Astrocyte (in vitro differentiated cells and primary cell): Measurements from ENCODE around the gene CFH. TPM values are rescaled to one million over a fixed set of nuclear protein-coding genes. Genes with fewer than 3 reads are reported as not detected.
"Not testable (repeated sequence)": the region's sequence is repeated elsewhere in the genome, so short reads cannot be mapped to it uniquely, and the experiment has no call there.

ENCODE experiments used
- DNase-seq: peaks from one replicate; pipeline ENCODE4 v3.0.0-alpha.2; 2010; ENCODE audit warnings: low read depth
- FAIRE-seq: peaks from 2 replicates; lab custom pipeline; 2011; peaks lifted over from hg19 to GRCh38; lab: Jason Lieb, UNC
- H2AFZ ChIP-seq: 2 replicates; pipeline ENCODE4 v1.6.0; 2012; ENCODE audit warnings: low read depth, low read length, inconsistent platforms
- H3K27ac ChIP-seq: 2 replicates; pipeline ENCODE4 v1.5.1; 2011; ENCODE audit warnings: low read depth, low read length, inconsistent platforms
- H3K27me3 ChIP-seq: 2 replicates; pipeline ENCODE4 v1.6.0; 2011; ENCODE audit warnings: low read length, inconsistent platforms; ENCODE audit not compliant: insufficient read depth
- H3K36me3 ChIP-seq: 2 replicates; pipeline ENCODE4 v1.5.1; 2011; ENCODE audit warnings: low read length, inconsistent platforms; ENCODE audit not compliant: insufficient read depth
- H3K4me1 ChIP-seq: 2 replicates; pipeline ENCODE4 v1.5.1; 2011; ENCODE audit warnings: low read length, inconsistent platforms; ENCODE audit not compliant: insufficient read depth
- H3K4me2 ChIP-seq: 2 replicates; pipeline ENCODE4 v1.6.0; 2012; ENCODE audit warnings: low read length, inconsistent platforms
- H3K4me3 ChIP-seq: 2 replicates; pipeline ENCODE4 v1.5.1; 2011; ENCODE audit warnings: low read depth, mild to moderate bottlenecking, low read length, inconsistent platforms; ENCODE audit not compliant: insufficient read depth
- H3K79me2 ChIP-seq: 2 replicates; pipeline ENCODE4 v1.6.0; 2012; ENCODE audit warnings: mild to moderate bottlenecking, low read length, inconsistent platforms; ENCODE audit not compliant: insufficient read depth
- H3K9ac ChIP-seq: 2 replicates; pipeline ENCODE4 v1.6.0; 2012; ENCODE audit warnings: mild to moderate bottlenecking, low read length, inconsistent platforms
- H3K9me3 ChIP-seq: 2 replicates; pipeline ENCODE4 v1.5.1; 2012; ENCODE audit warnings: low read depth, mild to moderate bottlenecking, low read length, inconsistent platforms; ENCODE audit not compliant: insufficient read depth
- H4K20me1 ChIP-seq: 2 replicates; pipeline ENCODE4 v1.6.0; 2012; ENCODE audit warnings: low read length, inconsistent platforms; ENCODE audit not compliant: insufficient read depth
- H3K27ac Mint-ChIP-seq: one replicate; pipeline ENCODE4 v1.8.0; 2021; ENCODE audit warnings: mild to moderate bottlenecking, mixed read lengths; ENCODE audit not compliant: unreplicated experiment
- H3K27me3 Mint-ChIP-seq: one replicate; pipeline ENCODE4 v1.8.0; 2021; ENCODE audit warnings: low read depth, mixed read lengths; ENCODE audit not compliant: unreplicated experiment
- H3K36me3 Mint-ChIP-seq: one replicate; pipeline ENCODE4 v1.8.0; 2021; ENCODE audit warnings: low read depth, mixed read lengths; ENCODE audit not compliant: unreplicated experiment
- H3K4me1 Mint-ChIP-seq: one replicate; pipeline ENCODE4 v1.8.0; 2021; ENCODE audit warnings: low read depth, mixed read lengths; ENCODE audit not compliant: unreplicated experiment
- H3K4me3 Mint-ChIP-seq: one replicate; pipeline ENCODE4 v1.8.0; 2021; ENCODE audit warnings: mild to moderate bottlenecking, moderate library complexity, mixed read lengths; ENCODE audit not compliant: unreplicated experiment
- H3K9me3 Mint-ChIP-seq: one replicate; pipeline ENCODE4 v1.8.0; 2021; ENCODE audit warnings: mild to moderate bottlenecking, mixed read lengths; ENCODE audit not compliant: unreplicated experiment
- EZH2 ChIP-seq: IDR thresholded peaks from 2 replicates; pipeline ENCODE4 v1.6.1; 2012; ENCODE audit warnings: mild to moderate bottlenecking, low read length, inconsistent platforms; ENCODE audit not compliant: insufficient read depth
- total RNA-seq: library from RNA; stranded (reverse); gene quantifications from 2 replicates; pipeline ENCODE4 v1.2.1, GENCODE V29; 2021
- TF ChIP-seq, protein P1 (sequence below): IDR thresholded peaks from 2 replicates; pipeline ENCODE4 v1.5.1; 2011; ENCODE audit warnings: low read depth, mild to moderate bottlenecking, inconsistent platforms, low read length, moderate library complexity; ENCODE audit not compliant: insufficient read depth

Gene CFH
- total RNA-seq, 1 donor from 2014 or later: 15.8 TPM

DNA sequence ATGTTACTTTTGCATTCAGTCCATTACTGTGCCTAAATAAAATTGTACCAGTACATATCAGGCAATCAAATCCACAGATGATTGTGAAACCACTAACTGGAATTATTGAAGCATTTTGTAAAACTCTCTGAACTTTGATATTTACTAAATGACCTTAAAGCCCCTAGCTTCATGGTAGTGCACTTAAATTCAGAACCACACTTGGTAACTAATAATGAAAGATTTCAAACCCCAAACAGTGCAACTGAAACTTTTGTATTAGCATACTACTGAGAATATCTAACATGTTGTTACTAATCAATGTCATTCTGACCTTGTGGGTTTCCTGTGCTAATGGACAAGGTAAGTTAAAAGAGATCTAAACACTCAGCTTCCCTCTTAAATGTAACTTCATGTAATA lies 122.8 kb downstream of the CFH start, which contains the start of gene CFHR3:
CFHR3 (plus strand) TSS at position 238 of the 400 bp plus-strand sequence; CDS start at position 285, 47 bp downstream.
- Histone ChIP-seq H3K9ac (no peak within 1 kb of the TSS), H3K27me3 (no peaks in the 10 kb centered on the region), H3K9me3 (no peaks in the 10 kb centered on the region), H3K27ac (no peak within 1 kb of the TSS), H3K4me3 (no peak within 1 kb of the TSS), H3K4me1 (no peaks in the 10 kb centered on the region), H3K79me2 (no peaks in the 10 kb centered on the region), H3K36me3 (no peaks in the 10 kb centered on the region), H3K4me2 (no peak within 1 kb of the TSS), H2AFZ (no peak within 1 kb of the TSS), H4K20me1 (no peaks in the 10 kb centered on the region)
- no peak for DNase-seq
- Mint-ChIP-seq H3K4me3 (no peak within 1 kb of the TSS), H3K36me3 (no peaks in the 10 kb centered on the region), H3K27me3 (no peaks in the 10 kb centered on the region), H3K4me1 (no peaks in the 10 kb centered on the region), H3K9me3 (no peaks in the 10 kb centered on the region), H3K27ac (no peak within 1 kb of the TSS)
- no peak for TF ChIP-seq EZH2
- TF ChIP-seq, protein P1, sequence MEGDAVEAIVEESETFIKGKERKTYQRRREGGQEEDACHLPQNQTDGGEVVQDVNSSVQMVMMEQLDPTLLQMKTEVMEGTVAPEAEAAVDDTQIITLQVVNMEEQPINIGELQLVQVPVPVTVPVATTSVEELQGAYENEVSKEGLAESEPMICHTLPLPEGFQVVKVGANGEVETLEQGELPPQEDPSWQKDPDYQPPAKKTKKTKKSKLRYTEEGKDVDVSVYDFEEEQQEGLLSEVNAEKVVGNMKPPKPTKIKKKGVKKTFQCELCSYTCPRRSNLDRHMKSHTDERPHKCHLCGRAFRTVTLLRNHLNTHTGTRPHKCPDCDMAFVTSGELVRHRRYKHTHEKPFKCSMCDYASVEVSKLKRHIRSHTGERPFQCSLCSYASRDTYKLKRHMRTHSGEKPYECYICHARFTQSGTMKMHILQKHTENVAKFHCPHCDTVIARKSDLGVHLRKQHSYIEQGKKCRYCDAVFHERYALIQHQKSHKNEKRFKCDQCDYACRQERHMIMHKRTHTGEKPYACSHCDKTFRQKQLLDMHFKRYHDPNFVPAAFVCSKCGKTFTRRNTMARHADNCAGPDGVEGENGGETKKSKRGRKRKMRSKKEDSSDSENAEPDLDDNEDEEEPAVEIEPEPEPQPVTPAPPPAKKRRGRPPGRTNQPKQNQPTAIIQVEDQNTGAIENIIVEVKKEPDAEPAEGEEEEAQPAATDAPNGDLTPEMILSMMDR: no peak
- no peak for FAIRE-seq

DNA sequence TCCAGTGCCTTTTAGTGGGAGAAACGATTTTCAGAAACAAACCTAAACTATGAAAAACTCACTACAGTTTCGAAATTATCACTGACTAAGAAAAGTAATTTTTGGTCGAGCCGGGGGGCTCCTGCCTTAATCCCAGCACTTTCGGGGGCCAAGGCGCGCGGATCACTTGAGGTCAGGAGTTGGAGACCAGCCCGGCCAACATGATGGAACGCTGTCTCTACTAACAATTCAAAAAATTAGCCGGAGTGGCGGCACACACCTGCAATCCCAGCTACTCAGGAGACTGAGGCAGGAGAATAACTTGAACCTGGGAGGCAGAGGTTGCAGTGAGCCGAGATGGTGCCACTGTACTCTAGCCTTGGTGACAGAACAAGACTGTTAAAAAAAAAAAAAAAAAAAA lies 125.8 kb downstream of the CFH start:
- H3K4me1 ChIP-seq: no peaks in the 10 kb centered on the region
- no peaks in the 10 kb centered on the region for H3K4me1 Mint-ChIP-seq
- FAIRE-seq: no peak
- TF ChIP-seq, protein P1: no peak
- TF ChIP-seq EZH2: no peak
- H3K9me3 ChIP-seq: no peaks in the 10 kb centered on the region
- no peak overlapping the region for H2AFZ ChIP-seq
- no peaks in the 10 kb centered on the region for H3K36me3 Mint-ChIP-seq
- no peaks in the 10 kb centered on the region for H4K20me1 ChIP-seq
- no peaks in the 10 kb centered on the region for H3K27me3 Mint-ChIP-seq
- no peak for DNase-seq
- H3K79me2 ChIP-seq: no peaks in the 10 kb centered on the region
- no peak overlapping the region for H3K4me2 ChIP-seq
- H3K27me3 ChIP-seq: no peaks in the 10 kb centered on the region
- peaks cover 3% of the 10 kb centered on the region for H3K9me3 Mint-ChIP-seq
- H3K36me3 ChIP-seq: no peaks in the 10 kb centered on the region
- H3K4me3 ChIP-seq: no peak overlapping the region
- H3K27ac ChIP-seq: no peak overlapping the region
- H3K4me3 Mint-ChIP-seq: no peak overlapping the region
- no peak overlapping the region for H3K27ac Mint-ChIP-seq
- no peak overlapping the region for H3K9ac ChIP-seq

- FAIRE-seq: no peak
- no peaks in the 10 kb centered on the region for H3K27me3 ChIP-seq
- Mint-ChIP-seq H3K9me3 (peaks cover 3% of the 10 kb centered on the region), H3K36me3 (no peaks in the 10 kb centered on the region), H3K27ac (no peak overlapping the region), H3K4me1 (no peaks in the 10 kb centered on the region), H3K4me3 (no peak overlapping the region), H3K27me3 (no peaks in the 10 kb centered on the region)
- no peak overlapping the region for H3K4me3 ChIP-seq
- no peaks in the 10 kb centered on the region for H4K20me1 ChIP-seq
- H3K27ac ChIP-seq: no peak overlapping the region
- no peak overlapping the region for H3K4me2 ChIP-seq
- TF ChIP-seq, protein P1: no peak
- TF ChIP-seq EZH2: no peak
- no peaks in the 10 kb centered on the region for H3K79me2 ChIP-seq
- H2AFZ ChIP-seq: no peak overlapping the region
- H3K4me1 ChIP-seq: no peaks in the 10 kb centered on the region
- DNase-seq: no peak
- no peaks in the 10 kb centered on the region for H3K9me3 ChIP-seq
- no peaks in the 10 kb centered on the region for H3K36me3 ChIP-seq
- H3K9ac ChIP-seq: no peak overlapping the region
Measured at GRCh38 chr1:196779093-196779492, 127.2 kb downstream of the CFH start.

DNA sequence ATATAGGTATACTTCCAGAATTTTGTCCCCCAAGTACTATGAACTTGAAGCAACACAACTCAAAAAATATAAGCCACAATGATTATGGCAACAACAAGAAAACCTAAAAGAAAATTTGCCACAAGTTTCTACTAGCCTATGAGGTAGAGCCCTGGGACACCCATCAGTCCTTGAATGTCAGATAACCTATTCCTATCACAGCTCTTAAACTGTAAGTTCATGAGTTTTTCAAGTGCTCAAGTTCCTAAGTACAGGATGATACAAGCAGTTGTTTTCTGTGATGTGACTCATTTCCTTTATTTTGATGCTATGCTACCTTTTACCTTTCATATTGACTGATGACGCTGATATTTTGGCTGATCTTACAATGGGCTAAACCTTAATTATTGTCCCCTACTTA lies 139.4 kb downstream of the CFH start:
- H3K4me1 ChIP-seq, H3K4me3 ChIP-seq, FAIRE-seq, H3K36me3 ChIP-seq, H3K4me3 Mint-ChIP-seq, H3K4me1 Mint-ChIP-seq, H3K79me2 ChIP-seq, H3K27ac Mint-ChIP-seq, H3K9me3 Mint-ChIP-seq, H3K36me3 Mint-ChIP-seq, H3K27ac ChIP-seq, H3K9ac ChIP-seq, H3K27me3 ChIP-seq, H3K4me2 ChIP-seq, H3K27me3 Mint-ChIP-seq, H4K20me1 ChIP-seq, H2AFZ ChIP-seq, DNase-seq, H3K9me3 ChIP-seq: not testable (repeated sequence)
